GM19099 (cell line): ENCODE data around the gene NCKAP1.
A peak's percentile ranks its signal among the peaks of the same experiment; 100 is the strongest.

Experiments
- POLR2A ChIP-seq: IDR thresholded peaks from 3 replicates; pipeline ENCODE4 v1.6.1; 2011; ENCODE audit warnings: low read depth; ENCODE audit not compliant: insufficient read length; ENCODE audit errors: extremely low read depth

NCKAP1 gene

DNA sequence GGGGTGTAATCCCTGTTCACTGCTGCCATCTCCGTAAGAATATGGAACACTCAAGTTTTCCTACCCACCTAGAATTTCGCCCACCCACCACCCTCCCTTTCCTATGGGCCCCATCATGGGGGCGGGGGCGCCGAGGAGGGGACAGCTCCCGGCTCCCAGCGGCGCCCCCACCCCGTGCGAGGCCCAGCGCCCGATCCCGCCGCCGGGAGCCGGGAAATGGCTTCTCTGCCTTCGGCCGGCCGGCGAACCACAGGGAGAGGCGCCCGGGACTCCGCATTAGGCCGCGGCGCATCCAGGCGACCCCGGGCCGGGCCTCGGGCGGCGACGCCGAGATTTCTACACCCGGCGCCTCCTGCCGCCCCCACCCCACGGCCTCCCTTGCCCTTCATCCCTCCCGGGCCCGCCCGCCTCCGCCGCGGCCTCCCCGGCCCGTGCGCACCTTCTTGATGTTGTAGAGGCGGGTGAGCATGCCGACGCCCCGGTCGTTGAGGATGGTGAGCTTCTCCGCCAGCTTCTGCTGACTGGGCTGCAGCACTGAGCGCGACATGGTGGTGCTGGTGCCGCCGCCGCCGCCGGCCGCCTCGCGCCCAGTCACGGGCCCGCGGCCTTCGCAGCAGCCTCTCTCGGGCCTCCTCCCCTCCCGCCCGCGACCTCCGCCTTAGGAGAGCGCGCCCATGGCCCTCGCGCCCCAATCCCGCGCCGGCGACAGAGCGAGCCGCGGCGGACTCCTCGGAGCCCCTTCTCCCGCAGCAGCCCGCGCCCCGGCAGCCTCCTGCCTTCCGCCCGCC lies 510 bp downstream of the NCKAP1 start:
- TF ChIP-seq POLR2A: peak; percentile 49

DNA sequence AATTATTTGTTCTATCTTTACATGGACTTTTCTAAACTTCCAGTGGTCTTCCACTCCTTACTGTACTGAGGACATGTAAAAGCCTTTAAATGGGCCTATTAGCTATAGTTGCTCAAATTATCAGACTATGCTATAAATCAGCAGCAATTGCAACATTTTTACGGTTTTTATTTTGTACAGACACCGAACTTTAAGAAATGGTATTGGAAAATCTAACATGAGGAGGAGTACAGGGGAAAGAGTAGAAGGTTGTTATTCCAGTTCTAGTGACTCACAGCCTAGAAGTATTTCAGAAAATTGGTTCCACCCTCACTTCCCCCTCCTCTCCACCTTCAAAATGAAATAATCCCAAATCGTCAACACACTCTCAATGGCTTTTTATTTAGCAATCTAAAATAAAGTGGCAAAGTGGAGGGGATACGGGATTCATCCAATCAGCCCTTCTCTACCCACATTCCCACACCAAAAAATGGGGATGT lies 1.1 kb downstream of the NCKAP1 start:
- TF ChIP-seq POLR2A: no peak

DNA sequence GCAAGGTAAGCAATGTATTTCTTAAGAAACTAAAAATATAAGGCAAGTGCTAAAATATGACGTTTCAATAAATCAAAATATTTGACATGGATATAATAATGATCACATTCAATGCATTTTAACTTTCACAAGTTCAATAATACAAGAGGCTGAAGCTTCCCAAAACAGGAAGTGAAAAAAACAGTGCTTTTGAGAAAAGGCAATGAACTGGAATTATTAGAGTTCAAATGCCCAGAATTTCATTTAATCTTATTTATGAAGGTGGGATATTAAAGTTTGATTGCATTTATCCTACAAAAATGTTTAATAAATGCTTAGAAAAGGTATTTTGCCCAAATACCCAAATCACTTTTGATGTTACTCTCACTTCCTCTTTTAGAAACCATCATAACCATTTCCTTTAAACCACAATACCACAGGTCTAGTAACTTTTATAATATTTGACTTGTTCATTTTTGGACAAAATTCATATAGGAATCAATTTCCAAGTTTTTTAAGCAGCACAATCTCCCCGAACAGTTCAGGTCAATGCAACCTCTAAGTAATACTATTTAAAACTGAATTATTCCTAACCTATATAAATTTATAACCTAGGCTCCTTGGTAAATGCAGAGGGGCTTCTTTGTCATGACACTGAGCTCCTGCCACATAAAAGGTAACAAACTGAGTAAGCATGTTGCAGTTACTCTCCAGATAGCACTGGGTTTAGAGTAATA lies 2.1 kb downstream of the NCKAP1 start:
- no peak for TF ChIP-seq POLR2A

DNA sequence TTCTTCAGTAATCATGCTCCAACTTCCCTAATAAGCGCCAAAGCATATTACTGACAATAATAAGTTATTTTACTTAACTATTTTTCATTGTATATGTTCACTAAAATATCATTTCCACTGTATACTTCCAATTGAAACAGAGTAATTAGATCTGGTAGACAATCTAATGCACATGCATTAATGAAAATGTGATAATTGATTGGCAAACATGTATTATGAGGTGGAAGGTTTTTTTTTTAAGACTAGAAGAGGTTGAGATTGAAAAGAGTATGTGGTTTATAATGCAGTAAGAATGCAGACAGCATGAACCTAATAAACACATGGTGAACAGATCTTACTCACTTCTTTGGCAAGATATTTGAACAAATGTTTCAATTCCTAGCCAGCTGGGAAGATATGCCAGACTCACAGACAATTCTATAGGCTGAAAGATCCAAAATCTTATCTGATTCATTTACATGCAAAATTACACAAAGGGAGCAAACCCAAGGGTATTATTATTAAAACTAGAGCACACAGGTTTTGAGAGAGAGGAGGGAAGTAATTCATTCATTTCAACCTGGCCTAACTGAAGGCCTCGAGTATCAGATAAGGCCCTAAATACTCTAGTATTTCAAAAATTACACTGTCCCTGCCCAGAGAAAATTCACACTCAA lies 2.8 kb downstream of the NCKAP1 start:
- TF ChIP-seq POLR2A: no peak

DNA sequence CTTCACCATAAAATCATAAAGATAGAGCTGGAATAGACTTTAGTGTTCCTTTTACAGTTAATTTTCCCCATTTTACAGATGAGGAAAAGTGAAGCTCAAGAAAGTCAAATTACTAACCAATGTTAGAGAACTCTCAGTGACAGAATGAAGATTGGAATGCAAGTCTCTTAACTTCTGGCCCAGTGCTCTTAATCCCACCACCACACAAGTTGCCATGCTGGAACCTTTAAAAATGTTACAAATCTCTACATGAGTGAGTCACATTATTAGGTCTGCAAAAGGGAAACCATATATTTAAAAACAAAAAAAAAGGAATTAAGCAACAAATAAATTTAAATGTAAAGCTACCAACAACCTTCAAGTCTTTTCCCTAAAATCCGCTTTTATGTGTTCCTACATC lies 3.5 kb downstream of the NCKAP1 start:
- TF ChIP-seq POLR2A: no peak

DNA sequence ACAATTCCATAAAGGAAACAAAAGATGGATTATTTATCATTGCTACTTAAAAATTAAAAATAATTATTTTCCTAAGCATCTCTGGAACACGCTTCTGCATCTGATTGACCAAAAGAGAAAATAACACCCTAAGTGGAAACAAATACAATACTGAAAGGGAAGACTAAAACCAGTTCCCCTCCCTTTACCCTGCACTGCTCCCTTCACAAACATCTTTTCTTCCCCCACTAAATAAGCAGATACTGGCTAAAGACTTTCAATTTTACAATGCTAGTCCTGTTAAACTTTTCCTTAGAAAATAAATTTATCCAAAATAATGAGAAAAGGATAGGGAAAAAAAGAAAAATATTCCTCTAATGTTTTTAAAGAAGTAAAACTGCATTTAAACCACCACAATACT lies 4.3 kb downstream of the NCKAP1 start:
- no peak for TF ChIP-seq POLR2A

DNA sequence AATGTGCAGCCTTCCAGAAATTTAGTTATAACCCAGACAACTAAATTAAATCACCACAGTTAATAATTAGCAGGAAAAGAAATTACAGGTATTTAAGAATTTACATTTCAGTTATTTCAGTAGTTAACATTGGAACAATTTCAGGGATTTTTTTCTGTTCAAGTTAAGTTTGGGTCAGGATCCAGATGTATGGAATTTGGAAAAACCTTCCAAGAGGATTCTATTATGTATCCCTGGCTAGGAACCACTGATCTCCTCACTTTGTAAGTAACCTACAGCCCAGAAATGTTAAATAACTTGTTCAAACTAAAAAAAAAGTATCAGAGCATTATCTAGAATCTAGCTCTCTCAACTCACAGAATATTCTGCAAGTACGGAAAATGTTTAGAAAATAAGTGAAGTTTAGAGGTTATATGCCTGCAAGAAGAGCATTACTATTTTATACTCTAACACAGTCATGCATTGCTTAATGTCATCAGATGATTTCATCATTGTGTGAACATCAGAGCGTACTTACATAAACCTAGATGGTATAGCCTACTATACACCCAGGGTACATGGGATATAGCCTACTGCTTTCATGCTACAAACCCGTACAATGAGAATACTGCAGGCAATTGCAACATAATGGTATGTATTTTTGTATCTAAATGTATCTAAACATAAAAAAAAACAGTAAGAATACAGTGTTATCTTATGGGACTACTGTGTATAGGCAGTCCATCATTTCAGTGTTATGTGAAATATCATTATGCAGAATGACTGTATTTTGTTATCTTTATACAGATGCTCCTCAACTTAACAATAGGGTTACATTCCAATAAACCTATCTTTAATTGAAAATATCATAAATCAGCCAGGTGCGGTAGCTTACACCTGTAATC lies 6.1 kb downstream of the NCKAP1 start:
- TF ChIP-seq POLR2A: no peak

DNA sequence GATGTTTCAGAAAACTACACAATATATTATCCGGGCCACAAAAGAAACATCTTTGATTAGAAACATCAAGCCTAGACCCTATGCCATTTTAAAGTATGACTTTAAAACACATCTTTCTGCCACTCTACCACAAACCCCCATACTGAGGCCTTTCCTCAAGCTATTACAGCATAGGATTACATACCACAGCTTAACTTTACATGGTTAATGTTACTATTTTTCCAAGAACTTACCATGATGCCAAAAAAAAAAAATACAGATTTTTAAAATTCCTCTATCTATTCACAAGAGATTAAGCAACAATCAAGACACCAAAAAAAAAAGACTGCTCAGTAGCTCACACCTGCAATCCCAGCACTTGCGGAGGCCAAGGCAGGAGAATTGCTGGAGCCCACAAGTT lies 9.0 kb downstream of the NCKAP1 start:
- no peak for TF ChIP-seq POLR2A

DNA sequence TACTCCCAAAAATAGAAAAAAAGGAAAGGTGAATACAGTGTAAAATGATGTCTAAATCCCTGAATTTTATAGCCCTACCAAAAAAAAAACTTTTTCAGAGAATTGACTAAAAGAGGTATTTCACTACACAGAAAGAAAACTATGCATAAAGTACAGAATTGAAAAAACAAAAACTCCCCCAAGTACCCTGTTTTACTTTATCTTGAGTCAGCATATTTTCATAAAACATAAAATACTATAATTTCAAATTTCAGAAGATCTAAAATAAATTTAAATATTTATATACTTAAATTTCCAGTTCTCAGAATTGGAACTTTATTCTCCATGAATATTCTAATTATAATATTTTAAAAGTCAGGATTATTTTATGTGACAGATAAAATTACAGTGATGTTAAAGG lies 10.1 kb downstream of the NCKAP1 start:
- no peak for TF ChIP-seq POLR2A

DNA sequence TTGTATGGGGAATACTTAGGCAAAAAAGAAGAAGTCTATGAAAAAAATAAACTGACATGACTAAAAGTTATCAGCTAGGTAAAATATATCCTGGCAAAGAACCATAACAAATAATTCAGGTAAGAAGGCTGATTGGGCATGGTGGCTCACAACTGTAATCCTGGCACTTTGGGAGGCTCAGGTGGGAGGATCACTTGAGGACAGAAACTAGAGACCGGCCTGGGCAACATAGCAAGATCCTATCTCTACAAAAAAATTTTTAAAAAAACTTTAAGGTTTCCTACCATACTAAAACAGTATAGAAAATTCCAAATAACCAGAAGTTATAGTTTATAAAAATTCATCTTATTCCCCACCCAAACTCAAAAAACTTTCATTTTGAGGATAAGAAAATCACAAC lies 10.8 kb downstream of the NCKAP1 start:
- no peak for TF ChIP-seq POLR2A

DNA sequence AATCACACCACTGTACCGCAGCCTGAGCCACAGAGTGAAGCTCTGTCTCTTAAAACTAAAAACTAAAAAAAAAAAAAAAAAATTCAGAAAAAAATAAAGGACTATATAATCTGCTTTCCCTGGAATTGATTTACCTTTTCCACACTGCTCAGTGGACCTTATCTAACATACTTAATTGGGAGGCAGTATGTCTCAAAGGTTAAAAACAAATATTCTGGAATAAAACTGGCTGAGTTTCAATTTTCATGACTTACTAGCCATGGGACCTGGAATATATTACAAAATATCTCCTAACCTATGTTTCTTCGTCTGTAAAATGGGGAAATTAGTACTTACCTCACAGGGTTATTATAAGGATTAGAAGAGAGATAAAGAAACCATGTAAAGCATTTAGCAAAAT lies 11.8 kb downstream of the NCKAP1 start:
- no peak for TF ChIP-seq POLR2A

DNA sequence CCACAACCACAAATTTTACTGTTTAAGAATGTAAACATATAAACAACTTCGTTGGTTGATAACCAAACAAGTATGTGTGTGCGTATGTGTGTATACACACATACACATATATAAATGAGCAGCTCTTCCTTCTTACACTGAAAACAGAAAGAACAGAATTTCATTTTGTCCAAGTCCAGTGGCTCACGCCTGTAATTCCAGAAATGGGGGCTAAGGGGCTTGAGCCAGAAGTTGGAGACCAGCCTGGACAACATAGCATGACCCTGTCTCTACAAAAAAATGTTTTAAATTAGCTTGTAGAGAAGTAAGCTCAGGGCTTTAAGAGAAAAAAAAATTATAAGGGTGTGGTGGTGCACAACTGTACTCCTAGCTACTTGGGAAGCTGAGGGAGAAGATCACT lies 12.3 kb downstream of the NCKAP1 start:
- TF ChIP-seq POLR2A: no peak

DNA sequence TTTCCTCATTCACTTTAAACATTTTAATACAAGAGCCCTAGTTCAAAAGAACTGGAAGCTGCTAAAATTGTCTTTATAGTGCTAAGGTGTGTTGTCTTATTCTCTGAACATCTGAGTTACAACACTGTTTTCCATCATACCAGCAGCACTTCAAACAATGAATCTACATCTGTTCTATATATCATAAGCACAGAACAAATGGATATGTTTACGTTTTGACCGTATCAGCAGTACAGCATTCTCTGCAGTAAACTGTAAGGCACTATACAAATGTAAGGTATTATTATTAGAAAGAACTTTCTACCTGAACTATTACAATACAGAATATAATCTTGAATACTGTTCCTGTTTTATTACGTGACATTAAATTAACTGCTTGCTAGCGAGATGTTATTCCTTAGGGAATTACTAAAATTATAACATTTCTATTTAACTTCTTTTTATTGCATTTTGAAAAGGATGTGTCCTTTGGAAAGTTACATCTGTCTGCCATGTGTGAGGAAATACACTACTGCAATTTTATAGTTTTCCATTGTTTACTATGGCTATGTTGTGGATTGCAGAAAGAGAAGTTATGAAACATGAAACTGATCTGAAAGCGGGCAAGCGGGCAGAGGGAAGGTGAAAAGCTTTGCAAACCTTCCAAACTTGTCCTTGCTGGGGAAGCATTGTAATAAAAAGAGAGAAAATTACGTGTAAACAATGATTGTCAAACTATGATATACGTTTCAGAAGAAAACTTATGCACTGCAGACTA lies 13.7 kb downstream of the NCKAP1 start:
- TF ChIP-seq POLR2A: no peak

DNA sequence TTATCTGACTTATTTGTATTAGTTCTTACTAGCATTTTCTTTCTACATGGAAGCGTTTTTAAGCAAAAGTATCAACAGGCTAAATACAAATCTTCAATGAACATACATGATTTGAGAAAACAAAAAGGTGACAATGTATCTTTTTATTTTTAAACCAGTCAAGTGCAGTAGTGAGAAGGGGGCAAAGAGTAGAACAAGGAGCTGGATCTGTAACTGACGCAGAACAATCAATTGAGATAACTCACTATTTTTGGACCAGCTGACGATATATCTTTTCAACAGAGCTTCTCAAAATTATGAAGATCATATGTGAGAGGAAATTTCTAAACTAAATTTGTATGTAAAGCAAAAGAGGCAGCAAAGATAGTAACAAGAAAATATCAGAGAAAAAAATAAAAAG lies 15.5 kb downstream of the NCKAP1 start:
- no peak for TF ChIP-seq POLR2A
